GM19463 (cell line): ENCODE data around the gene LMX1A.

ENCODE experiments used
- ATAC-seq: cut with Tn5 transposase; IDR thresholded peaks from one replicate; pipeline ENCODE4 v1.9.1; 2021; ENCODE audit warnings: mild to moderate bottlenecking, moderate library complexity; ENCODE audit not compliant: unreplicated experiment

The LMX1A gene

GRCh38 chr1:165355977-165356811, at the start of gene LMX1A:
TSS of gene LMX1A (minus strand) at chr1:165356715. CDS start at chr1:165355559, 1,156 bp downstream.
- ATAC-seq = no peak

GRCh38 chr1:165403835-165404482, 47.4 kb upstream of the LMX1A start:
- ATAC-seq = peak; percentile 57

- ATAC-seq = no peak
Observed at GRCh38 chr1:165402517-165403111, 46.1 kb upstream of the LMX1A start.

- ATAC-seq = no peak
Observed at GRCh38 chr1:165397944-165398343, 41.4 kb upstream of the LMX1A start.

- no peak for ATAC-seq
Observed at GRCh38 chr1:165395901-165396300, 39.4 kb upstream of the LMX1A start.

GRCh38 chr1:165395478-165395877, 39.0 kb upstream of the LMX1A start:
- ATAC-seq = peak; percentile 38

GRCh38 chr1:165392634-165393571, 36.4 kb upstream of the LMX1A start:
- peak; percentile 99 for ATAC-seq

- no peak for ATAC-seq
Observed at GRCh38 chr1:165389609-165390008, 33.1 kb upstream of the LMX1A start.

GRCh38 chr1:165387961-165388360, 31.4 kb upstream of the LMX1A start:
- no peak for ATAC-seq

- no peak for ATAC-seq
Observed at GRCh38 chr1:165387505-165387904, 31.0 kb upstream of the LMX1A start.

GRCh38 chr1:165383599-165384405, 27.3 kb upstream of the LMX1A start:
- no peak for ATAC-seq

- no peak for ATAC-seq
Observed at GRCh38 chr1:165383067-165383466, 26.6 kb upstream of the LMX1A start.

- ATAC-seq = no peak
Observed at GRCh38 chr1:165381745-165382505, 25.4 kb upstream of the LMX1A start.

- ATAC-seq = peak; percentile 33
Observed at GRCh38 chr1:165376811-165377311, 20.3 kb upstream of the LMX1A start.

- ATAC-seq = peak; percentile 66
Observed at GRCh38 chr1:165376041-165376810, 19.7 kb upstream of the LMX1A start.

GRCh38 chr1:165375623-165376022, 19.1 kb upstream of the LMX1A start:
- no peak for ATAC-seq

GRCh38 chr1:165371588-165372225, 15.2 kb upstream of the LMX1A start:
- no peak for ATAC-seq
